PC-9 (cell line): Measurements from ENCODE around the gene PIP5K1B. TPM values are rescaled to one million over a fixed set of nuclear protein-coding genes. Genes with fewer than 3 reads are reported as not detected.

Source experiments
- BruUV-seq: library from RNA; stranded (reverse); fragments of 400-500 nt; replicated peaks from 2 replicates; lab custom pipeline; 2021; lab: Mats Ljungman, UMichigan
- CTCF ChIA-PET: fragments of 300-600 bp; sonication (Branson Sonifier 250); formaldehyde crosslinking; loops from one replicate; lab custom pipeline; 2022; ENCODE audit warnings: antibody characterized with exemption; lab: Charles Lee
- POLR2A ChIA-PET: fragments of 300-600 bp; sonication (Branson Sonifier 250); formaldehyde crosslinking; loops from one replicate; lab custom pipeline; 2022; ENCODE audit warnings: antibody characterized with exemption; ENCODE audit not compliant: unreplicated experiment; lab: Charles Lee
- DNase-seq, 2 experiments: peaks; one replicate each; pipeline versions ENCODE4 v3.0.0 to v3.0.0-alpha.2; 2015 to 2022; ENCODE audit warnings: mixed read lengths in 1 of 2
- H2AFZ ChIP-seq: fragments of 200-600 bp; sonication (generic); 2 replicates; pipeline ENCODE4 v1.8.1; 2017; ENCODE audit warnings: antibody characterized with exemption
- H3F3A ChIP-seq: fragments of 200-600 bp; sonication (generic); 2 replicates; pipeline ENCODE4 v1.8.1; 2017; ENCODE audit warnings: antibody characterized with exemption, mild to moderate bottlenecking, low read depth; ENCODE audit not compliant: insufficient read depth
- H3K27ac ChIP-seq: fragments of 200-600 bp; sonication (generic); 2 replicates; pipeline ENCODE4 v1.6.1; 2016; ENCODE audit warnings: mixed run types
- H3K27me3 ChIP-seq: fragments of 200-600 bp; sonication (generic); 2 replicates; pipeline ENCODE4 v1.6.1; 2016; ENCODE audit warnings: low read depth, mixed run types; ENCODE audit not compliant: insufficient read depth
- H3K36me3 ChIP-seq: fragments of 200-600 bp; sonication (generic); 2 replicates; pipeline ENCODE4 v1.6.1; 2016; ENCODE audit warnings: low read depth, mixed run types
- H3K4me1 ChIP-seq: fragments of 200-600 bp; sonication (generic); replicated peaks from 2 replicates; pipeline ENCODE4 v1.6.1; 2016; ENCODE audit warnings: mixed run types; ENCODE audit not compliant: insufficient read depth
- H3K4me2 ChIP-seq: fragments of 200-600 bp; sonication (generic); 2 replicates; pipeline ENCODE4 v1.6.1; 2017; ENCODE audit warnings: mixed run types
- H3K4me3 ChIP-seq: fragments of 200-600 bp; sonication (generic); 2 replicates; pipeline ENCODE4 v1.6.1; 2016; ENCODE audit warnings: mixed run types
- H3K79me2 ChIP-seq: fragments of 200-600 bp; sonication (generic); 2 replicates; pipeline ENCODE4 v1.6.1; 2017; ENCODE audit warnings: low read depth, mixed run types
- H3K9me2 ChIP-seq: fragments of 200-600 bp; sonication (generic); 2 replicates; pipeline ENCODE4 v1.8.1; 2017; ENCODE audit warnings: mild to moderate bottlenecking; ENCODE audit not compliant: insufficient read depth
- H3K9me3 ChIP-seq: fragments of 200-600 bp; sonication (generic); 2 replicates; pipeline ENCODE4 v1.8.1; 2016; ENCODE audit warnings: low read depth; ENCODE audit not compliant: insufficient read depth
- H4K20me1 ChIP-seq: fragments of 200-600 bp; sonication (generic); 2 replicates; pipeline ENCODE4 v1.8.1; 2017; ENCODE audit not compliant: insufficient read depth
- EZH2 ChIP-seq: fragments of 200-600 bp; sonication (generic); IDR thresholded peaks from 2 replicates; pipeline ENCODE4 v1.8.0; 2017; ENCODE audit warnings: antibody characterized with exemption, low read depth
- intact Hi-C: fragments of 100-400 bp; cut with micrococcal nuclease; formaldehyde crosslinking; loops from one replicate; pipeline ENCODE4 v1.10.0; 2022; ENCODE audit not compliant: unreplicated experiment
- total RNA-seq: library from RNA; stranded (reverse); gene quantifications from 2 replicates; pipeline ENCODE4 v1.2.3, GENCODE V29; 2021
- TF ChIP-seq, protein P1 (sequence below): fragments of 200-600 bp; sonication (generic); conservative IDR thresholded peaks from 2 replicates; pipeline ENCODE4 v1.6.1; 2017; ENCODE audit warnings: mixed run types, antibody characterized with exemption, mild to moderate bottlenecking, moderate library complexity

The PIP5K1B gene
- total RNA-seq, 1 experiment from 2014 or later, result not detected

DNA sequence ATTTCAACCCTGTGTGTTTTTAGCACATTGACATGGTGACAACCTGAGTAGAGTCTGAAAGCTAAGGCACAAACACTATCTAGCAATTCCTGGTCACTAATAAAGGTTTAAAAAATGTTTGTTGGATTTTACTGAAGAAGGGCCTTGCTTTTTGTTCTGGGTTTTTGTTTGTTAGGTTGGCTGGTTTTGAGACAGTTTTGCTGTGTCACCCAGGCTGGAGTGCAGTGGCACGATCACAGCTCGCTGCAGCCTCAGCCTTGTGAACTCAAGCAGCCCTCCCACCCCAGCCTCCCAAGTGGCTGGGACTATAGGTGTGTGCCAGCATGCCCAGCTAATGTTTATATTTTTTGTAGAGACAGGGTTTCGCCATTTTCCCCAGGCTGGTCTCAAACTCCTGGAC lies 269.9 kb downstream of the PIP5K1B start:
- ChIA-PET CTCF (no interaction called here), POLR2A (no interaction called here)
- Histone ChIP-seq H3K4me1 (no peaks in the 10 kb centered on the region), H3K36me3 (no peaks in the 10 kb centered on the region), H3K4me3 (no peak overlapping the region), H3K27ac (no peak overlapping the region), H4K20me1 (no peaks in the 10 kb centered on the region), H3K4me2 (no peak overlapping the region), H3F3A (no peaks in the 10 kb centered on the region), H2AFZ (no peak overlapping the region), H3K9me3 (no peaks in the 10 kb centered on the region), H3K9me2 (no peaks in the 10 kb centered on the region), H3K27me3 (peaks cover 25% of the 10 kb centered on the region; the same call in 1 of the 2 replicates), H3K79me2 (no peaks in the 10 kb centered on the region)
- intact Hi-C loops, result no loop called here
- BruUV-seq, result no TSS peak
- TF ChIP-seq EZH2, result no peak
- TF ChIP-seq, protein P1, sequence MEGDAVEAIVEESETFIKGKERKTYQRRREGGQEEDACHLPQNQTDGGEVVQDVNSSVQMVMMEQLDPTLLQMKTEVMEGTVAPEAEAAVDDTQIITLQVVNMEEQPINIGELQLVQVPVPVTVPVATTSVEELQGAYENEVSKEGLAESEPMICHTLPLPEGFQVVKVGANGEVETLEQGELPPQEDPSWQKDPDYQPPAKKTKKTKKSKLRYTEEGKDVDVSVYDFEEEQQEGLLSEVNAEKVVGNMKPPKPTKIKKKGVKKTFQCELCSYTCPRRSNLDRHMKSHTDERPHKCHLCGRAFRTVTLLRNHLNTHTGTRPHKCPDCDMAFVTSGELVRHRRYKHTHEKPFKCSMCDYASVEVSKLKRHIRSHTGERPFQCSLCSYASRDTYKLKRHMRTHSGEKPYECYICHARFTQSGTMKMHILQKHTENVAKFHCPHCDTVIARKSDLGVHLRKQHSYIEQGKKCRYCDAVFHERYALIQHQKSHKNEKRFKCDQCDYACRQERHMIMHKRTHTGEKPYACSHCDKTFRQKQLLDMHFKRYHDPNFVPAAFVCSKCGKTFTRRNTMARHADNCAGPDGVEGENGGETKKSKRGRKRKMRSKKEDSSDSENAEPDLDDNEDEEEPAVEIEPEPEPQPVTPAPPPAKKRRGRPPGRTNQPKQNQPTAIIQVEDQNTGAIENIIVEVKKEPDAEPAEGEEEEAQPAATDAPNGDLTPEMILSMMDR, result no peak
- no peak for DNase-seq

DNA sequence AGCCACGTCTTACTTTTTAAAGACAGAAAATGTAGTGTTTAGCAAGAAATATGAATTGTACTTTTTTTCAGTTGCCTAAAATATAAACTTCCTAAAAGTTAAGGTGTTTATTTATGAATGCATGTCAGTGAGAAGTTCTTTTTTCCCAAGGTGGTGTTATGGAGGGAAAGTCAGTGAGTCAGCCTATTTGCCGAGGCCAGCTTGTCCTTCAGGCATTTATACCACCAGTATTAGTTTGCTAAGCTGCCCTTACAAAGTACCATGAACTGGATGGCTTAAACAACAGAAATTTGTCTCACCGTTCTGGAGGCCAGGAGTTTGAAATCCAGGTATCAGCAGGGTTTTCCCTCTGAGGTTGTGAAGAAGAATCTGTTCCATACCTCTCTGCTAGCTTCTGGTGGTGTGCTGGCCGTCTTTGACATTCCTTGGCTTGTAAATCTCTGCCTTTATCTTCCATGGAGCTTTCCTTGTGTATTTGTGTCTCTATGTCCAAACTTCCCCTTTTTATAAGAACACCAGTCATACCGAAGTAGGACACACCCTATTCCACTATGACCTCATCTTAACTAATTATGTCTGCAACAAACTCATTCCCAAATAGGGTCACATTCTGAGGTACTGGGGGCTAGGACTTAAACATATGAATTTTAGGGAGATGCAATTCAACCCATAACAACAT lies 270.5 kb downstream of the PIP5K1B start:
- no peaks in the 10 kb centered on the region for H3K9me3 ChIP-seq
- H3K27ac ChIP-seq, result no peak overlapping the region
- CTCF ChIA-PET, result no interaction called here
- no peaks in the 10 kb centered on the region for H3K9me2 ChIP-seq
- intact Hi-C loops, result no loop called here
- no peak for TF ChIP-seq EZH2
- TF ChIP-seq, protein P1, result no peak
- no peaks in the 10 kb centered on the region for H3K79me2 ChIP-seq
- no peak overlapping the region for H3K4me2 ChIP-seq
- H2AFZ ChIP-seq, result no peak overlapping the region
- BruUV-seq, result no TSS peak
- H3F3A ChIP-seq, result no peaks in the 10 kb centered on the region
- POLR2A ChIA-PET, result no interaction called here
- peaks cover 31% of the 10 kb centered on the region; the same call in 1 of the 2 replicates for H3K27me3 ChIP-seq
- no peaks in the 10 kb centered on the region for H3K36me3 ChIP-seq
- no peak overlapping the region for H3K4me3 ChIP-seq
- no peaks in the 10 kb centered on the region for H3K4me1 ChIP-seq
- H4K20me1 ChIP-seq, result no peaks in the 10 kb centered on the region
- no peak for DNase-seq

DNA sequence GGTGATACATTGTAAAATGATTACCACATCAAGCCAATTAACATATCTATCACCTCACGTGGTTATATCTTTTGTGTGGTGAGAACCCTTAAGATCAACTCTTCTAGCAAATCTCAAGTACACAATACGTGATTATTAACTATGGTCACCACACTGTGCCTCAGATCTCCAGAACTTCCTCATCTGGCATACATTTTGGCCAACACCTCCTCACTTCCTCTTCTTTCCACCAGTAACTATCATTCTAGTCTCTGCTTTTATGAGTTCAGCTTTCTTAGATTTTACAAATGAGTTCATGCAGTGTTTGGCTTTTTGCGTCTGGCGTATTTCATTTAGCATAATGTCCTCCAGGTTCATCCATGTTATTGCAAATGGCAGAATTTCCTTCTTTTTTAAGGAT lies 273.0 kb downstream of the PIP5K1B start:
- Histone ChIP-seq H3K27ac (no peak overlapping the region), H3K4me1 (no peaks in the 10 kb centered on the region), H3F3A (no peaks in the 10 kb centered on the region)

More for the DNA sequence above, 273.0 kb downstream of the PIP5K1B start:
- H3K4me3 ChIP-seq, result no peak overlapping the region
- ChIA-PET POLR2A (no interaction called here), CTCF (no interaction called here)
- TF ChIP-seq, protein P1, result no peak
- TF ChIP-seq EZH2, result no peak
- H3K36me3 ChIP-seq, result no peaks in the 10 kb centered on the region
- H3K27me3 ChIP-seq, result peaks cover 18% of the 10 kb centered on the region; the same call in 1 of the 2 replicates
- no peaks in the 10 kb centered on the region for H3K9me3 ChIP-seq
- intact Hi-C loops, result no loop called here
- no peaks in the 10 kb centered on the region for H3K79me2 ChIP-seq
- H2AFZ ChIP-seq, result no peak overlapping the region
- DNase-seq, result no peak
- no peak overlapping the region for H3K4me2 ChIP-seq
- no TSS peak for BruUV-seq
- no peaks in the 10 kb centered on the region for H3K9me2 ChIP-seq
- H4K20me1 ChIP-seq, result no peaks in the 10 kb centered on the region
